Keratinocyte (primary cell): ENCODE results near the gene MCM3AP.

Experiments used
- CTCF ChIP-seq, 3 experiments: IDR thresholded peaks in 1 of 3; conservative IDR thresholded peaks in 1 of 3; optimal IDR thresholded peaks in 1 of 3; 2 replicates in 2 of 3; 3 replicates in 1 of 3; pipeline versions ENCODE3 to v1.5.1; 2011; ENCODE audit warnings: low read length in 3 of 3, mild to moderate bottlenecking in 3 of 3, moderate library complexity in 2 of 3, control low read depth in 1 of 3, inconsistent platforms in 1 of 3; ENCODE audit not compliant: insufficient read depth in 2 of 3; ENCODE audit errors: extremely low read depth in 1 of 3
- EZH2 ChIP-seq: IDR thresholded peaks from one replicate; pipeline ENCODE4 v1.6.1; 2012; ENCODE audit warnings: inconsistent platforms, mild to moderate bottlenecking, low read length, moderate library complexity

GRCh38 chr21:46229133-46229922, 56.1 kb downstream of the MCM3AP start:
- peak in 2 of 3 experiments; percentile 54 to 56 for TF ChIP-seq CTCF (optimal IDR thresholded peaks at IDR 0.05 in 1 of 3, IDR thresholded peaks at IDR 0.05 in 1 of 3, conservative IDR thresholded peaks at IDR 0.05 in 1 of 3; ENCODE audit: extremely low read depth in 1 of 3, insufficient read depth in 2 of 3, low read length in 3 of 3)
- TF ChIP-seq EZH2 = no peak
